Ascending aorta (tissue), 2 donors: ENCODE results near the gene GZMM. TPM values are rescaled to one million over a fixed set of nuclear protein-coding genes. Genes with fewer than 3 reads are reported as not detected.

ENCODE experiments used
- DNase-seq, 2 donors: peaks; one replicate each; pipeline ENCODE4 v3.0.0-alpha.2; 2019; ENCODE audit warnings: low spot score in 2 of 2
- H3K27ac ChIP-seq, 2 donors: fragments of 200-600 bp; sonication (generic); one replicate each; pipeline ENCODE4 v1.5.1; 2016 to 2017; ENCODE audit warnings: mild to moderate bottlenecking in 1 of 2
- H3K27me3 ChIP-seq: fragments of 200-600 bp; sonication (generic); one replicate; pipeline ENCODE4 v1.5.1; 2017
- H3K36me3 ChIP-seq, 2 donors: fragments of 200-600 bp; sonication (generic); one replicate each; pipeline ENCODE4 v1.5.1; 2016
- H3K4me1 ChIP-seq, 2 donors: fragments of 200-600 bp; sonication (generic); one replicate each; pipeline ENCODE4 v1.5.1; 2016 to 2017; ENCODE audit warnings: mild to moderate bottlenecking in 1 of 2
- H3K4me3 ChIP-seq, 2 donors: fragments of 200-600 bp; sonication (generic); one replicate each; pipeline ENCODE4 v1.5.1; 2016 to 2017; ENCODE audit warnings: mild to moderate bottlenecking in 1 of 2
- H3K9me3 ChIP-seq, 2 donors: fragments of 200-600 bp; sonication (generic); one replicate each; pipeline ENCODE4 v1.5.1; 2016
- CTCF ChIP-seq, 3 experiments: fragments of 200-600 bp in 2 of 3; fragments of 450-650 bp in 1 of 3; sonication (generic) in 2 of 3; IDR thresholded peaks; one replicate each; pipeline ENCODE4 v1.5.1; 2016 to 2019; ENCODE audit warnings: antibody characterized with exemption in 3 of 3, mild to moderate bottlenecking in 1 of 3, moderate library complexity in 1 of 3
- intact Hi-C: fragments of 100-400 bp; cut with DNase I; formaldehyde crosslinking; loops from one replicate; pipeline ENCODE4 v1.15.1; 2023
- total RNA-seq: library from RNA; depleted of rRNA; stranded (reverse); fragments of >200 nt; gene quantifications from one replicate; pipeline ENCODE4 v1.1.0, GENCODE V29; 2016

Gene GZMM
- total RNA-seq, 1 donor from 2014 or later = not detected

GRCh38 chr19:508204-509150, 35.4 kb upstream of the GZMM start:
- Histone ChIP-seq H3K36me3 (peaks cover 4 to 6% of the 10 kb centered on the region in 2 donors), H3K27ac (no peak overlapping the region), H3K4me3 (peak overlapping the region; percentile 92 to 93), H3K4me1 (peaks cover 0 to 9% of the 10 kb centered on the region in 2 donors), H3K9me3 (no peaks in the 10 kb centered on the region), H3K27me3 (no peaks in the 10 kb centered on the region)
- TF ChIP-seq CTCF (IDR thresholded peaks at IDR 0.05) = no peak
- intact Hi-C loops = loop anchor here (10.0 kb wide), 1 partner anchor 164 kb away; the partner anchor contains the start of gene MIER2
- no peak for DNase-seq

GRCh38 chr19:510606-511100, 33.2 kb upstream of the GZMM start:
- H3K4me1 ChIP-seq = peaks cover 0 to 9% of the 10 kb centered on the region in 2 donors
- intact Hi-C loops = no loop called here

GRCh38 chr19:511101-511851, 32.6 kb upstream of the GZMM start:
- DNase-seq = no peak
- Histone ChIP-seq H3K27ac (peak overlapping the region in 1 of 2 donors; percentile 42), H3K27me3 (no peaks in the 10 kb centered on the region), H3K9me3 (no peaks in the 10 kb centered on the region), H3K4me3 (no peak overlapping the region), H3K4me1 (peaks cover 0 to 9% of the 10 kb centered on the region in 2 donors), H3K36me3 (peaks cover 4 to 6% of the 10 kb centered on the region in 2 donors)
- intact Hi-C loops = no loop called here
- TF ChIP-seq CTCF (IDR thresholded peaks at IDR 0.05) = no peak

More at GRCh38 chr19:510606-511100, 33.2 kb upstream of the GZMM start:
- DNase-seq = peak in 1 of 2 donors; percentile 89
- Histone ChIP-seq H3K9me3 (no peaks in the 10 kb centered on the region), H3K27ac (peak overlapping the region in 1 of 2 donors; percentile 42), H3K27me3 (no peaks in the 10 kb centered on the region), H3K36me3 (peaks cover 4 to 6% of the 10 kb centered on the region in 2 donors), H3K4me3 (no peak overlapping the region)
- peak; percentile 68 to 85 (median 74) for TF ChIP-seq CTCF (IDR thresholded peaks at IDR 0.05)

- H3K36me3 ChIP-seq = peaks cover 4 to 6% of the 10 kb centered on the region in 2 donors
These were observed 31.1 kb upstream of the GZMM start for GRCh38 chr19:512547-513365.

More at GRCh38 chr19:512547-513365, 31.1 kb upstream of the GZMM start:
- intact Hi-C loops = no loop called here
- no peak overlapping the region for H3K4me3 ChIP-seq
- no peaks in the 10 kb centered on the region for H3K9me3 ChIP-seq
- H3K27ac ChIP-seq = no peak overlapping the region
- H3K27me3 ChIP-seq = no peaks in the 10 kb centered on the region
- H3K4me1 ChIP-seq = peaks cover 0 to 9% of the 10 kb centered on the region in 2 donors
- TF ChIP-seq CTCF (IDR thresholded peaks at IDR 0.05) = no peak
- no peak for DNase-seq
